Caco-2 (cell line): Measurements from ENCODE around the gene ZNF19. TPM values are rescaled to one million over a fixed set of nuclear protein-coding genes. Genes with fewer than 3 reads are reported as not detected.

ENCODE experiments used
- BruUV-seq: library from RNA; stranded (reverse); fragments of 400-500 nt; replicated peaks from 2 replicates; lab custom pipeline; 2021; lab: Mats Ljungman, UMichigan
- CTCF ChIA-PET: fragments of 300-600 bp; sonication (Branson Sonifier 250); formaldehyde crosslinking; loops from one replicate; lab custom pipeline; 2022; ENCODE audit warnings: antibody characterized with exemption; lab: Charles Lee
- POLR2A ChIA-PET: fragments of 300-600 bp; sonication (Branson Sonifier 250); formaldehyde crosslinking; loops from one replicate; lab custom pipeline; 2022; ENCODE audit warnings: antibody characterized with exemption; lab: Charles Lee
- DNase-seq, 2 experiments: peaks; one replicate each; pipeline versions ENCODE4 v3.0.0 to v3.0.0-alpha.2; 2020 to 2022
- H3K27me3 ChIP-seq: replicated peaks from 2 replicates; pipeline ENCODE4 v1.6.0; 2011; ENCODE audit warnings: low read length; ENCODE audit not compliant: control insufficient read depth, insufficient read depth
- H3K36me3 ChIP-seq: 2 replicates; pipeline ENCODE4 v1.5.1; 2011; ENCODE audit warnings: low read length; ENCODE audit not compliant: control insufficient read depth, insufficient read depth
- H3K4me1 ChIP-seq: fragments of 250-450 bp; sonication (Bioruptor Pico); 2 replicates; pipeline ENCODE4 v1.5.1; 2020; ENCODE audit warnings: mild to moderate bottlenecking
- H3K4me3 ChIP-seq: 2 replicates; pipeline ENCODE4 v1.5.1; 2011; ENCODE audit warnings: low read depth, mild to moderate bottlenecking, control low read depth, low read length
- H3K9me3 ChIP-seq: fragments of 250-450 bp; sonication (Bioruptor Pico); 2 replicates; pipeline ENCODE4 v1.5.1; 2020; ENCODE audit warnings: mild to moderate bottlenecking, moderate library complexity
- H3K27ac Mint-ChIP-seq: one replicate; pipeline ENCODE4 v1.8.0; 2022; ENCODE audit warnings: mixed read lengths; ENCODE audit not compliant: unreplicated experiment
- H3K27me3 Mint-ChIP-seq: one replicate; pipeline ENCODE4 v1.8.0; 2022; ENCODE audit warnings: mixed read lengths; ENCODE audit not compliant: insufficient read depth, unreplicated experiment
- H3K36me3 Mint-ChIP-seq: one replicate; pipeline ENCODE4 v1.8.0; 2022; ENCODE audit warnings: mild to moderate bottlenecking, mixed read lengths; ENCODE audit not compliant: insufficient read depth, unreplicated experiment
- H3K4me1 Mint-ChIP-seq: one replicate; pipeline ENCODE4 v1.8.0; 2022; ENCODE audit warnings: low read depth, mixed read lengths; ENCODE audit not compliant: unreplicated experiment
- H3K4me3 Mint-ChIP-seq: one replicate; pipeline ENCODE4 v1.8.0; 2022; ENCODE audit warnings: mild to moderate bottlenecking, moderate library complexity, mixed read lengths; ENCODE audit not compliant: unreplicated experiment
- H3K9me3 Mint-ChIP-seq: one replicate; pipeline ENCODE4 v1.8.0; 2022; ENCODE audit warnings: mixed read lengths; ENCODE audit not compliant: unreplicated experiment
- intact Hi-C: fragments of 100-400 bp; cut with micrococcal nuclease; formaldehyde crosslinking; loops from one replicate; pipeline ENCODE4 v1.10.0; 2022; ENCODE audit not compliant: unreplicated experiment
- total RNA-seq: library from RNA; stranded (reverse); gene quantifications from 2 replicates; pipeline ENCODE4 v1.2.3, GENCODE V29; 2022
- TF ChIP-seq, protein P1 (sequence below), 2 experiments: fragments of 200-600 bp in 1 of 2; IDR thresholded peaks; 1 replicate in 1 of 2; 2 replicates in 1 of 2; pipeline versions ENCODE4 v1.5.1 to v1.8.0; 2011 to 2022; ENCODE audit warnings: antibody characterized with exemption in 1 of 2, control low read depth in 1 of 2, inconsistent platforms in 1 of 2, low read depth in 1 of 2, low read length in 1 of 2, mild to moderate bottlenecking in 1 of 2, moderate library complexity in 1 of 2; ENCODE audit not compliant: insufficient read depth in 1 of 2, severe bottlenecking in 1 of 2, unreplicated experiment in 1 of 2

ZNF19 gene
- total RNA-seq, 1 experiment from 2014 or later = 5.1 TPM

- CTCF ChIA-PET = interaction anchor here (2.0 kb wide), 1 partner anchor 16 kb away, joined by 8 read pairs; no protein-coding TSS in a partner anchor
- H3K27me3 Mint-ChIP-seq = peaks cover 17% of the 10 kb centered on the region
These were observed 59.5 kb downstream of the ZNF19 start for GRCh38 chr16:71429581-71429980.

DNA sequence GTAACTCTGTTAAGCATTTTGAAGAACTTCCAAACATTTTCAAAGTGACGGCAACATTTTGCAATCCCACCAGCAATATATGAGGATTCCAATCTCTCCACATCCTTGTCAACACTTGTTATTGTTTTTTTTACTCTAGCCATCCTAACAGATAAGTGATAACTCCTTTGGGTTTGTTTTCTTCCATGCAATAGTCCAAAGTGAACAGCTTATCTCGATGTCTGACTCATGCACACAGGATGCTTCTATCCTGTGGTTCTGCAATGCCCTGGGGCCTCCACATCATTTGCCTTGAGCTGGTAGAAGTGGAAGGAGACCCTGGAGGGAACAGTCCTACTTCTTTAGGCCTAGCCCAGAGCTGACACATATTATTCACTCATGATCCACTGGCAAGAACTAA is 60.2 kb downstream of the ZNF19 start:
- no peaks in the 10 kb centered on the region for H3K36me3 ChIP-seq
- intact Hi-C loops = no loop called here
- no TSS peak for BruUV-seq
- H3K4me3 ChIP-seq = no peak overlapping the region
- no peaks in the 10 kb centered on the region for H3K4me1 Mint-ChIP-seq
- ChIA-PET POLR2A (no interaction called here), CTCF (interaction anchor here (2.0 kb wide), 1 partner anchor 16 kb away, joined by 8 read pairs; no protein-coding TSS in a partner anchor)
- peaks cover 21% of the 10 kb centered on the region for H3K27me3 Mint-ChIP-seq
- DNase-seq = no peak
- H3K4me1 ChIP-seq = no peaks in the 10 kb centered on the region
- TF ChIP-seq, protein P1, sequence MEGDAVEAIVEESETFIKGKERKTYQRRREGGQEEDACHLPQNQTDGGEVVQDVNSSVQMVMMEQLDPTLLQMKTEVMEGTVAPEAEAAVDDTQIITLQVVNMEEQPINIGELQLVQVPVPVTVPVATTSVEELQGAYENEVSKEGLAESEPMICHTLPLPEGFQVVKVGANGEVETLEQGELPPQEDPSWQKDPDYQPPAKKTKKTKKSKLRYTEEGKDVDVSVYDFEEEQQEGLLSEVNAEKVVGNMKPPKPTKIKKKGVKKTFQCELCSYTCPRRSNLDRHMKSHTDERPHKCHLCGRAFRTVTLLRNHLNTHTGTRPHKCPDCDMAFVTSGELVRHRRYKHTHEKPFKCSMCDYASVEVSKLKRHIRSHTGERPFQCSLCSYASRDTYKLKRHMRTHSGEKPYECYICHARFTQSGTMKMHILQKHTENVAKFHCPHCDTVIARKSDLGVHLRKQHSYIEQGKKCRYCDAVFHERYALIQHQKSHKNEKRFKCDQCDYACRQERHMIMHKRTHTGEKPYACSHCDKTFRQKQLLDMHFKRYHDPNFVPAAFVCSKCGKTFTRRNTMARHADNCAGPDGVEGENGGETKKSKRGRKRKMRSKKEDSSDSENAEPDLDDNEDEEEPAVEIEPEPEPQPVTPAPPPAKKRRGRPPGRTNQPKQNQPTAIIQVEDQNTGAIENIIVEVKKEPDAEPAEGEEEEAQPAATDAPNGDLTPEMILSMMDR (IDR thresholded peaks at IDR 0.05; ENCODE audit: insufficient read depth in 1 of 2, low read depth in 1 of 2, low read length in 1 of 2, severe bottlenecking in 1 of 2, unreplicated experiment in 1 of 2) = no peak
- H3K9me3 Mint-ChIP-seq = peaks cover 10% of the 10 kb centered on the region
- H3K36me3 Mint-ChIP-seq = no peaks in the 10 kb centered on the region
- peaks cover 9% of the 10 kb centered on the region for H3K9me3 ChIP-seq
- H3K27me3 ChIP-seq = peaks cover 1% of the 10 kb centered on the region
- H3K4me3 Mint-ChIP-seq = no peak overlapping the region
- no peak overlapping the region for H3K27ac Mint-ChIP-seq

More at GRCh38 chr16:71429581-71429980, 59.5 kb downstream of the ZNF19 start:
- TF ChIP-seq, protein P1 (IDR thresholded peaks at IDR 0.05; ENCODE audit: insufficient read depth in 1 of 2, low read depth in 1 of 2, low read length in 1 of 2, severe bottlenecking in 1 of 2, unreplicated experiment in 1 of 2) = no peak
- Mint-ChIP-seq H3K27ac (no peak overlapping the region), H3K36me3 (no peaks in the 10 kb centered on the region), H3K4me1 (no peaks in the 10 kb centered on the region), H3K4me3 (no peak overlapping the region), H3K9me3 (peaks cover 10% of the 10 kb centered on the region)
- DNase-seq = no peak
- Histone ChIP-seq H3K36me3 (no peaks in the 10 kb centered on the region), H3K4me3 (no peak overlapping the region), H3K4me1 (no peaks in the 10 kb centered on the region), H3K9me3 (peaks cover 9% of the 10 kb centered on the region), H3K27me3 (peaks cover 1% of the 10 kb centered on the region)
- POLR2A ChIA-PET = no interaction called here
- no TSS peak for BruUV-seq
- intact Hi-C loops = no loop called here

- Mint-ChIP-seq H3K9me3 (peaks cover 10% of the 10 kb centered on the region), H3K4me1 (no peaks in the 10 kb centered on the region), H3K36me3 (no peaks in the 10 kb centered on the region), H3K27ac (no peak overlapping the region), H3K4me3 (no peak overlapping the region), H3K27me3 (peaks cover 22% of the 10 kb centered on the region)
- BruUV-seq = no TSS peak
- ChIA-PET POLR2A (no interaction called here), CTCF (interaction anchor here (2.0 kb wide), 1 partner anchor 15 kb away, joined by 8 read pairs; no protein-coding TSS in a partner anchor)
- no peak for DNase-seq
- Histone ChIP-seq H3K9me3 (peaks cover 9% of the 10 kb centered on the region), H3K4me3 (no peak overlapping the region), H3K36me3 (no peaks in the 10 kb centered on the region), H3K4me1 (no peaks in the 10 kb centered on the region), H3K27me3 (peaks cover 1% of the 10 kb centered on the region)
- intact Hi-C loops = no loop called here
- TF ChIP-seq, protein P1 (IDR thresholded peaks at IDR 0.05; ENCODE audit: insufficient read depth in 1 of 2, low read depth in 1 of 2, low read length in 1 of 2, severe bottlenecking in 1 of 2, unreplicated experiment in 1 of 2) = no peak
These were observed 60.7 kb downstream of the ZNF19 start for GRCh38 chr16:71428385-71428784.
